Mesenchymal stem cell (in vitro differentiated cells and primary cell): Measurements from ENCODE around the gene ZFHX3.

Source experiments
- DNase-seq: peaks from one replicate; pipeline ENCODE4 v3.0.0-alpha.2; 2013
- H2AFZ ChIP-seq: one replicate; pipeline ENCODE4 v1.6.1; 2013; ENCODE audit warnings: low read depth, mild to moderate bottlenecking, control low read depth, inconsistent platforms, low read length, moderate library complexity
- H2AK5ac ChIP-seq: 2 replicates; pipeline ENCODE4 v1.6.1; 2013; ENCODE audit warnings: low read length, moderate library complexity, mild to moderate bottlenecking, inconsistent platforms; ENCODE audit not compliant: severe bottlenecking
- H2BK120ac ChIP-seq: one replicate; pipeline ENCODE4 v1.6.1; 2013; ENCODE audit warnings: low read depth, mild to moderate bottlenecking, inconsistent platforms, low read length, moderate library complexity
- H2BK12ac ChIP-seq, 2 experiments: one replicate each; pipeline ENCODE4 v1.6.1; 2013; ENCODE audit warnings: inconsistent platforms in 2 of 2, low read length in 2 of 2, mild to moderate bottlenecking in 2 of 2, moderate library complexity in 2 of 2, control low read depth in 1 of 2
- H2BK15ac ChIP-seq: one replicate; pipeline ENCODE4 v1.6.1; 2013; ENCODE audit warnings: mild to moderate bottlenecking, low read depth, inconsistent platforms; ENCODE audit not compliant: poor library complexity, severe bottlenecking
- H2BK5ac ChIP-seq: 2 replicates; pipeline ENCODE4 v1.6.1; 2013; ENCODE audit warnings: low read depth, mild to moderate bottlenecking, low read length, control low read depth, inconsistent platforms; ENCODE audit not compliant: poor library complexity, severe bottlenecking
- H3K14ac ChIP-seq, 2 experiments: one replicate each; pipeline ENCODE4 v1.6.1; 2013; ENCODE audit warnings: inconsistent platforms in 2 of 2, low read length in 2 of 2, control low read depth in 1 of 2, mild to moderate bottlenecking in 1 of 2, moderate library complexity in 1 of 2
- H3K18ac ChIP-seq, 2 experiments: one replicate each; pipeline ENCODE4 v1.6.1; 2013; ENCODE audit warnings: inconsistent platforms in 2 of 2, low read length in 2 of 2, control low read depth in 1 of 2, low read depth in 1 of 2, mild to moderate bottlenecking in 1 of 2
- H3K23ac ChIP-seq, 2 experiments: one replicate each; pipeline ENCODE4 v1.6.1; 2013; ENCODE audit warnings: inconsistent platforms in 2 of 2, low read length in 2 of 2, mild to moderate bottlenecking in 2 of 2, moderate library complexity in 2 of 2, control low read depth in 1 of 2
- H3K27ac ChIP-seq: 2 replicates; pipeline ENCODE4 v1.5.1; 2013; ENCODE audit warnings: mild to moderate bottlenecking, moderate library complexity, low read length, control low read depth, inconsistent platforms; ENCODE audit not compliant: poor library complexity, severe bottlenecking
- H3K27me3 ChIP-seq, 2 experiments: 2 replicates each; pipeline versions ENCODE4 v1.6.1 to v1.7.0; 2013; ENCODE audit warnings: low read length in 2 of 2, mild to moderate bottlenecking in 2 of 2, moderate library complexity in 2 of 2, control low read depth in 1 of 2, inconsistent platforms in 1 of 2; ENCODE audit not compliant: control insufficient read depth in 1 of 2, insufficient read depth in 1 of 2
- H3K36me3 ChIP-seq, 2 experiments: 2 replicates each; pipeline versions ENCODE4 v1.6.1 to v1.7.0; 2013; ENCODE audit warnings: low read length in 2 of 2, control low read depth in 1 of 2, inconsistent platforms in 1 of 2, low read depth in 1 of 2, mild to moderate bottlenecking in 1 of 2; ENCODE audit not compliant: insufficient read depth in 2 of 2, control insufficient read depth in 1 of 2
- H3K4ac ChIP-seq, 2 experiments: one replicate each; pipeline ENCODE4 v1.6.1; 2013; ENCODE audit warnings: inconsistent platforms in 2 of 2, low read length in 2 of 2, mild to moderate bottlenecking in 2 of 2, moderate library complexity in 2 of 2, control low read depth in 1 of 2, low read depth in 1 of 2
- H3K4me1 ChIP-seq: 2 replicates; pipeline ENCODE4 v1.6.1; 2013; ENCODE audit warnings: low read depth, low read length, control low read depth; ENCODE audit not compliant: control insufficient read depth, insufficient read depth
- H3K4me2 ChIP-seq: 2 replicates; pipeline ENCODE4 v1.6.1; 2013; ENCODE audit warnings: low read length, mild to moderate bottlenecking, inconsistent platforms; ENCODE audit not compliant: poor library complexity, severe bottlenecking
- H3K4me3 ChIP-seq, 2 experiments: 2 replicates each; pipeline versions ENCODE4 v1.5.1 to v1.7.0; 2013; ENCODE audit warnings: low read length in 2 of 2, mild to moderate bottlenecking in 2 of 2, control low read depth in 1 of 2, low read depth in 1 of 2; ENCODE audit not compliant: insufficient read depth in 1 of 2
- H3K79me1 ChIP-seq: replicated peaks from 2 replicates; pipeline ENCODE4 v1.6.1; 2013; ENCODE audit warnings: mild to moderate bottlenecking, control low read depth, low read length, inconsistent platforms; ENCODE audit not compliant: poor library complexity, severe bottlenecking
- H3K9ac ChIP-seq: 2 replicates; pipeline ENCODE4 v1.7.0; 2013; ENCODE audit warnings: mild to moderate bottlenecking, low read length, moderate library complexity
- H3K9me3 ChIP-seq: 2 replicates; pipeline ENCODE4 v1.7.0; 2013; ENCODE audit warnings: mild to moderate bottlenecking, low read length; ENCODE audit not compliant: control insufficient read depth
- H4K8ac ChIP-seq: one replicate; pipeline ENCODE4 v1.6.1; 2013; ENCODE audit warnings: inconsistent platforms, mild to moderate bottlenecking, low read length, moderate library complexity
- H4K91ac ChIP-seq: one replicate; pipeline ENCODE4 v1.6.1; 2013; ENCODE audit warnings: mild to moderate bottlenecking, low read length, inconsistent platforms
- WGBS: methylation state at CpG from one replicate; pipeline ENCODE4 v1.1.7; 2013; ENCODE audit warnings: mixed read lengths; 5-methylcytosine and 5-hydroxymethylcytosine counted together

ZFHX3 gene

DNA sequence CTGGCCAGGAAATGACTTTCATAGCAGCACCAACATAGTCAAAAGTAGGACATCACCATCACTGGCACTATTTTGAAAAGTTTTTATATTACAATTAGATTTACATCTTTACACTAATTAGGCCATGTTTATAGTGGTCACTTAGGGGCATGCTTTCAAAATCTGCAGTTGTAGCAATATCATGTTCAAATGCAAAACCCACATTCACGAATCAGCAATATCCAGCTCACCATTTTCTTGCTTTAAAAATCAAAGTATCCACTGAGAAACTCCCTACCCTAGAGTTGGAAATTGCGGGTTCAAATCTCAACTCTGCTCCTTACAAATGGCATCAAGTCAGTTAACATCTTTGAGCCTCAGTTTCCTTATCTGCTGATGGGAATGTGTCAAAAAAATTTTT is 237.4 kb downstream of the ZFHX3 start:
- no peaks in the 10 kb centered on the region for H3K9me3 ChIP-seq
- H2BK12ac ChIP-seq, result no peak overlapping the region
- no peak overlapping the region for H3K27ac ChIP-seq
- peaks cover 7 to 20% of the 10 kb centered on the region in 2 experiments for H3K36me3 ChIP-seq
- H4K8ac ChIP-seq, result no peak overlapping the region
- no peak overlapping the region for H3K4ac ChIP-seq
- WGBS, result 100% methylated on average over 2 of the region's 2 CpGs
- H3K14ac ChIP-seq, result no peak overlapping the region
- H2AK5ac ChIP-seq, result no peak overlapping the region
- no peak for DNase-seq
- H3K27me3 ChIP-seq, result no peaks in the 10 kb centered on the region
- no peak overlapping the region for H3K9ac ChIP-seq
- no peak overlapping the region for H2BK120ac ChIP-seq
- H2BK15ac ChIP-seq, result no peak overlapping the region
- peaks cover 4% of the 10 kb centered on the region for H3K79me1 ChIP-seq
- H3K4me3 ChIP-seq, result no peak overlapping the region
- H3K4me1 ChIP-seq, result no peaks in the 10 kb centered on the region
- no peak overlapping the region for H3K18ac ChIP-seq
- no peak overlapping the region for H3K4me2 ChIP-seq
- H3K23ac ChIP-seq, result no peak overlapping the region
- H2BK5ac ChIP-seq, result no peak overlapping the region
- H2AFZ ChIP-seq, result no peak overlapping the region
- H4K91ac ChIP-seq, result no peak overlapping the region

- H3K27me3 ChIP-seq, result no peaks in the 10 kb centered on the region
These were observed 238.5 kb downstream of the ZFHX3 start for GRCh38 chr16:72809446-72809845.

DNA sequence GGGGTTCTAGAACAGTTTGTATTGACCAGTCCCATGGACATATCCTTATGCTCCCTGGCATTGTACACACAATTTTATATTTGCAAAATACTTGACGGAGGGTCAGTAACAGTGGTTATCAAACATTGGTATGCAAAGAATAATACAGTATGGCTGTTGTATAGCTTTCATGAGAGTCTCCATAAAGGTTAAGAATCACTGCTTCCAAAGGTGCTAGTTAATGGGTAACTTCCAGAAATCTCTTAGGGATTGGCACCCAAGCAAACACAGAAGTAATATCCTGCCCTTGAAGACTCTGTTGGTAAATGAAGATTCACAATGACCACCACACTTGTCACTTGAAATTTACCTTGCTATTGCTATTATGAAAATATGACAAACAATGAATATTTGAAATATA is 239.2 kb downstream of the ZFHX3 start:
- no peak overlapping the region for H2AK5ac ChIP-seq
- no peaks in the 10 kb centered on the region for H3K27me3 ChIP-seq
- H3K4ac ChIP-seq, result no peak overlapping the region
- H2BK12ac ChIP-seq, result no peak overlapping the region
- H2AFZ ChIP-seq, result no peak overlapping the region
- no peak overlapping the region for H4K8ac ChIP-seq
- H3K4me2 ChIP-seq, result no peak overlapping the region
- H3K36me3 ChIP-seq, result peaks cover 7 to 23% of the 10 kb centered on the region in 2 experiments
- no peak overlapping the region for H3K4me3 ChIP-seq
- H3K27ac ChIP-seq, result no peak overlapping the region
- H2BK5ac ChIP-seq, result no peak overlapping the region
- no peak for DNase-seq
- H3K23ac ChIP-seq, result no peak overlapping the region
- no peak overlapping the region for H4K91ac ChIP-seq
- 100% methylated on average over 1 of the region's 1 CpG for WGBS
- no peak overlapping the region for H2BK15ac ChIP-seq
- no peak overlapping the region for H3K14ac ChIP-seq
- H3K4me1 ChIP-seq, result no peaks in the 10 kb centered on the region
- H3K79me1 ChIP-seq, result peaks cover 4% of the 10 kb centered on the region
- no peak overlapping the region for H2BK120ac ChIP-seq
- no peaks in the 10 kb centered on the region for H3K9me3 ChIP-seq
- H3K18ac ChIP-seq, result no peak overlapping the region
- H3K9ac ChIP-seq, result no peak overlapping the region

More at GRCh38 chr16:72809446-72809845, 238.5 kb downstream of the ZFHX3 start:
- H3K36me3 ChIP-seq, result peaks cover 7 to 20% of the 10 kb centered on the region in 2 experiments
- H3K27ac ChIP-seq, result no peak overlapping the region
- no peak overlapping the region for H3K23ac ChIP-seq
- no peak overlapping the region for H3K9ac ChIP-seq
- H4K8ac ChIP-seq, result no peak overlapping the region
- H3K4ac ChIP-seq, result no peak overlapping the region
- 95% methylated on average over 3 of the region's 4 CpGs for WGBS
- no peaks in the 10 kb centered on the region for H3K4me1 ChIP-seq
- H2BK120ac ChIP-seq, result no peak overlapping the region
- no peaks in the 10 kb centered on the region for H3K9me3 ChIP-seq
- no peak for DNase-seq
- peaks cover 4% of the 10 kb centered on the region for H3K79me1 ChIP-seq
- no peak overlapping the region for H3K4me2 ChIP-seq
- no peak overlapping the region for H3K4me3 ChIP-seq
- H2BK12ac ChIP-seq, result no peak overlapping the region
- no peak overlapping the region for H2AK5ac ChIP-seq
- no peak overlapping the region for H4K91ac ChIP-seq
- H3K18ac ChIP-seq, result no peak overlapping the region
- H2BK5ac ChIP-seq, result no peak overlapping the region
- no peak overlapping the region for H3K14ac ChIP-seq
- H2AFZ ChIP-seq, result no peak overlapping the region
- H2BK15ac ChIP-seq, result no peak overlapping the region

DNA sequence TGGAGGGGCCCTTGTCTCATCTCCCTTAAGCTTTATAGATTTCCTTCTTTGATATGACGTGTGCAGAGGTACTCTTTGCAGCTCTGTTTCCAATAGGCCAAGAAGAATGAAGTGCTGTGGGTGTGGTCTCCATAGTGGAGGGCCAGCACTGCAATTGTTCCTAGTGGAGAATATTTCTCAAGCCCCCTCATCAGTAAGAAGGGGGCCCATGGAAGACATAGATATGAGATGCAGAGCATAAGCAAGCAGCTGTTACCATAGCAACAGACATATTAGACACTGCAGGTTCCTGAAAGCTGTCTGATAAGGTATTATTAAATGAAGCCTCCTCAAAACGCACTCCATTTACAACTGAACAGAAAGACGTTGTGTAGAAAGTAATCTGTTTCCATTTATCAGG is 240.7 kb downstream of the ZFHX3 start:
- Histone ChIP-seq H3K23ac (no peak overlapping the region), H2AK5ac (no peak overlapping the region), H2BK15ac (no peak overlapping the region), H3K27ac (no peak overlapping the region), H3K4me2 (no peak overlapping the region), H2BK12ac (no peak overlapping the region), H3K9ac (no peak overlapping the region), H3K4me3 (no peak overlapping the region), H2AFZ (no peak overlapping the region), H4K8ac (no peak overlapping the region), H3K4me1 (no peaks in the 10 kb centered on the region), H3K4ac (no peak overlapping the region), H3K36me3 (peaks cover 7 to 24% of the 10 kb centered on the region in 2 experiments), H3K14ac (no peak overlapping the region), H2BK5ac (no peak overlapping the region), H3K27me3 (no peaks in the 10 kb centered on the region), H3K9me3 (no peaks in the 10 kb centered on the region), H4K91ac (no peak overlapping the region), H2BK120ac (no peak overlapping the region), H3K18ac (no peak overlapping the region), H3K79me1 (peaks cover 2% of the 10 kb centered on the region)
- no peak for DNase-seq
- 100% methylated on average over 1 of the region's 3 CpGs for WGBS
